OCI-LY1 (cell line): ENCODE measurements around the gene PID1.

Experiments
- CTCF ChIP-seq: fragments of 200-600 bp; sonication (generic), shearing (Covaris generic); IDR thresholded peaks from 2 replicates; pipeline ENCODE4 v1.5.1; 2017; ENCODE audit warnings: mild to moderate bottlenecking, antibody characterized with exemption, low read length, moderate library complexity, mixed read lengths
- EZH2 ChIP-seq: fragments of 200-600 bp; sonication (generic), shearing (Covaris generic); IDR thresholded peaks from 2 replicates; pipeline ENCODE4 v1.8.0; 2017; ENCODE audit warnings: borderline replicate concordance, mixed run types, mild to moderate bottlenecking, antibody characterized with exemption, low read length, moderate library complexity, mixed read lengths

- no peak for TF ChIP-seq CTCF
- no peak for TF ChIP-seq EZH2
Observed at GRCh38 chr2:229150317-229150716, 120.8 kb downstream of the PID1 start.
